Stimulated activated CD8-positive, alpha-beta memory T cell treated with anti-CD3 and anti-CD28 coated beads, Interleukin-4, amount 100 ng/mL, for 24 hours (primary cell): ENCODE results near the gene PHTF2.
"Not testable (repeated sequence)": the region's sequence is repeated elsewhere in the genome, so short reads cannot be mapped to it uniquely, and the experiment has no call there.

Source experiments
- DNase-seq: peaks from one replicate; pipeline ENCODE4 v3.0.0-alpha.2; 2020; ENCODE audit warnings: low read depth

PHTF2 gene

GRCh38 chr7:77830649-77831355, 32.2 kb downstream of the PHTF2 start:
- no peak for DNase-seq

- no peak for DNase-seq
Measured at GRCh38 chr7:77831481-77831880, 32.9 kb downstream of the PHTF2 start.

GRCh38 chr7:77831953-77832352, 33.4 kb downstream of the PHTF2 start:
- no peak for DNase-seq

GRCh38 chr7:77833136-77833535, 34.6 kb downstream of the PHTF2 start:
- DNase-seq: no peak

- not testable (repeated sequence) for DNase-seq
Measured at GRCh38 chr7:77836425-77836824, 37.9 kb downstream of the PHTF2 start.

GRCh38 chr7:77837275-77837674, 38.7 kb downstream of the PHTF2 start:
- DNase-seq: no peak

- no peak for DNase-seq
Measured at GRCh38 chr7:77837966-77838365, 39.4 kb downstream of the PHTF2 start.

GRCh38 chr7:77838929-77839491, 40.4 kb downstream of the PHTF2 start:
- no peak for DNase-seq

GRCh38 chr7:77839919-77840318, 41.3 kb downstream of the PHTF2 start:
- DNase-seq: no peak

GRCh38 chr7:77843194-77843593, 44.6 kb downstream of the PHTF2 start:
- no peak for DNase-seq

- no peak for DNase-seq
Measured at GRCh38 chr7:77846317-77847092, 47.9 kb downstream of the PHTF2 start.

- no peak for DNase-seq
Measured at GRCh38 chr7:77855371-77856083, 57.0 kb downstream of the PHTF2 start.

GRCh38 chr7:77858278-77858677, 59.7 kb downstream of the PHTF2 start:
- no peak for DNase-seq

GRCh38 chr7:77859343-77859742, 60.8 kb downstream of the PHTF2 start:
- no peak for DNase-seq

- no peak for DNase-seq
Measured at GRCh38 chr7:77862691-77863090, 64.1 kb downstream of the PHTF2 start.

GRCh38 chr7:77863860-77864259, 65.3 kb downstream of the PHTF2 start:
- DNase-seq: no peak

GRCh38 chr7:77866370-77866769, 67.8 kb downstream of the PHTF2 start:
- no peak for DNase-seq

GRCh38 chr7:77866786-77867536, 68.4 kb downstream of the PHTF2 start:
- DNase-seq: no peak

- DNase-seq: no peak
Measured at GRCh38 chr7:77867537-77867865, 68.9 kb downstream of the PHTF2 start.

- DNase-seq: not testable (repeated sequence)
Measured at GRCh38 chr7:77872256-77872655, 73.7 kb downstream of the PHTF2 start.

- DNase-seq: not testable (repeated sequence)
Measured at GRCh38 chr7:77873416-77874327, 75.1 kb downstream of the PHTF2 start.
